ENCODE measurements around the gene LNX1. TPM values are rescaled to one million over a fixed set of nuclear protein-coding genes. Genes with fewer than 3 reads are reported as not detected.

LNX1 gene
- total RNA-seq, 4 donors from 2014 or later, result 4.8 to 12.6 (median 6.6) TPM

- TF ChIP-seq EP300 (IDR thresholded peaks at IDR 0.05) (no peak), POLR2A (IDR thresholded peaks at IDR 0.05) (no peak)
- TF ChIP-seq, protein P1, sequence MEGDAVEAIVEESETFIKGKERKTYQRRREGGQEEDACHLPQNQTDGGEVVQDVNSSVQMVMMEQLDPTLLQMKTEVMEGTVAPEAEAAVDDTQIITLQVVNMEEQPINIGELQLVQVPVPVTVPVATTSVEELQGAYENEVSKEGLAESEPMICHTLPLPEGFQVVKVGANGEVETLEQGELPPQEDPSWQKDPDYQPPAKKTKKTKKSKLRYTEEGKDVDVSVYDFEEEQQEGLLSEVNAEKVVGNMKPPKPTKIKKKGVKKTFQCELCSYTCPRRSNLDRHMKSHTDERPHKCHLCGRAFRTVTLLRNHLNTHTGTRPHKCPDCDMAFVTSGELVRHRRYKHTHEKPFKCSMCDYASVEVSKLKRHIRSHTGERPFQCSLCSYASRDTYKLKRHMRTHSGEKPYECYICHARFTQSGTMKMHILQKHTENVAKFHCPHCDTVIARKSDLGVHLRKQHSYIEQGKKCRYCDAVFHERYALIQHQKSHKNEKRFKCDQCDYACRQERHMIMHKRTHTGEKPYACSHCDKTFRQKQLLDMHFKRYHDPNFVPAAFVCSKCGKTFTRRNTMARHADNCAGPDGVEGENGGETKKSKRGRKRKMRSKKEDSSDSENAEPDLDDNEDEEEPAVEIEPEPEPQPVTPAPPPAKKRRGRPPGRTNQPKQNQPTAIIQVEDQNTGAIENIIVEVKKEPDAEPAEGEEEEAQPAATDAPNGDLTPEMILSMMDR (IDR thresholded peaks at IDR 0.05), result no peak
- Histone ChIP-seq H3K4me3 (no peak overlapping the region), H3K36me3 (peaks cover 0 to 49% (median 0%) of the 10 kb centered on the region in 3 donors), H3K9me3 (no peaks in the 10 kb centered on the region), H3K27me3 (no peaks in the 10 kb centered on the region), H3K27ac (no peak overlapping the region), H3K4me1 (no peaks in the 10 kb centered on the region)
- no peak for DNase-seq (ENCODE audit: low spot score in 2 of 2)
- WGBS, 2 donors, result 87 to 94% methylated on average over 3 of the region's 3 CpGs
Observed at GRCh38 chr4:53450773-53451172, 140.5 kb downstream of the LNX1 start.

DNA sequence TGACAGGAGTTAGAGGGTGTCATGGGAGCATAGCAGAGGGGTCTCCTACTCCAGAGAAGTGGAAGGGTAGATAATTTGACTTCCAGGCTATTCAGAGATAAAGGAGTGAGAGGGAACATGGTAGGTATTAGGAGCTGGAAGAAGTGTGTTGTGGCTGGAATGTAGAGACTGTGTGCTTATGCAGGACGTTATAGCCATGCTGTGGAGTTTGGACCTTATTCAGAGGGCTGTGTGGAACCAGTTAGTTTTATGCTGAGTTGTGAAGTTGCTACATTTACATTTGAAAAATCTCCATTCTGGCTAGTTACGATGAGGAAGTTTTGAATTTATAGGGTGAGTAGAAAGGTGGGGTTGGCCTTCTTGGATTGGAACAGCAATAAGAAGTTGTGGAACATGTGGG is 146.3 kb downstream of the LNX1 start:
- no peak for DNase-seq (ENCODE audit: low spot score in 2 of 2)
- Histone ChIP-seq H3K4me3 (no peak overlapping the region), H3K27ac (no peak overlapping the region), H3K27me3 (no peaks in the 10 kb centered on the region), H3K4me1 (no peaks in the 10 kb centered on the region), H3K36me3 (peaks cover 0 to 45% (median 0%) of the 10 kb centered on the region in 3 donors), H3K9me3 (no peaks in the 10 kb centered on the region)
- TF ChIP-seq POLR2A (IDR thresholded peaks at IDR 0.05) (no peak), EP300 (IDR thresholded peaks at IDR 0.05) (no peak)
- TF ChIP-seq, protein P1 (IDR thresholded peaks at IDR 0.05), result no peak
- WGBS, 2 donors, result 94 to 96% methylated on average over 2 of the region's 2 CpGs

- H3K9me3 ChIP-seq, result no peaks in the 10 kb centered on the region
- TF ChIP-seq, protein P1 (IDR thresholded peaks at IDR 0.05), result no peak
- TF ChIP-seq EP300 (IDR thresholded peaks at IDR 0.05) (no peak), POLR2A (IDR thresholded peaks at IDR 0.05) (no peak)
- no peak overlapping the region for H3K4me3 ChIP-seq
- H3K27me3 ChIP-seq, result no peaks in the 10 kb centered on the region
- no peaks in the 10 kb centered on the region for H3K4me1 ChIP-seq
- WGBS, 2 donors, result 78 to 79% methylated on average over 1 of the region's 1 CpG
- DNase-seq (ENCODE audit: low spot score in 2 of 2), result no peak
- H3K36me3 ChIP-seq, result peaks cover 0 to 70% (median 0%) of the 10 kb centered on the region in 3 donors
- H3K27ac ChIP-seq, result no peak overlapping the region
Observed at GRCh38 chr4:53441564-53441963, 149.7 kb downstream of the LNX1 start.

DNA sequence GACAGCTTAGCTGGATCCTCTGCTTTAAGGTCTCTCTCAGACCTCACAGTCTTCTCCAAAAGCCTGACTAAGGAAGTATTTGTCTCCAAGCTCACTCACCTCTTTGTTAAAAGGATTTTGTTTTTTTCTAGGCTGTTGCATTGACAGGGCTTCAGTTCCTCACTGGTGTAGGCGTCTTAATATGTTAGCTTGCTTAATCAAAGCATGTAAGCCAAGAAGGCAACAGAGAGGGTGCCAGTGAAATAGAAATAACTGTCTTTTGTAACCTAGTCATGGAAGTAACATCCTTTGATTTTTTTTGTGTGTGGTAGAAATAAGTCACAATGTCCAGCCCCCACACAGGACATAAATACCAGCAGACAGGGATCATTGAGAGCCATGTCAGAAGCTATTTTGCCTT is 155.0 kb downstream of the LNX1 start:
- TF ChIP-seq POLR2A (IDR thresholded peaks at IDR 0.05) (no peak), EP300 (IDR thresholded peaks at IDR 0.05) (no peak)
- TF ChIP-seq, protein P1 (IDR thresholded peaks at IDR 0.05), result no peak
- DNase-seq (ENCODE audit: low spot score in 2 of 2), result no peak
- Histone ChIP-seq H3K4me3 (no peak overlapping the region), H3K27me3 (no peaks in the 10 kb centered on the region), H3K27ac (no peak overlapping the region), H3K9me3 (no peaks in the 10 kb centered on the region), H3K36me3 (peaks cover 0 to 59% (median 0%) of the 10 kb centered on the region in 3 donors), H3K4me1 (no peaks in the 10 kb centered on the region)
- 81 to 83% methylated on average over 1 of the region's 1 CpG for WGBS, 2 donors

GRCh38 chr4:53432528-53433424 is 158.5 kb downstream of the LNX1 start:
- Histone ChIP-seq H3K36me3 (peaks cover 0 to 67% (median 0%) of the 10 kb centered on the region in 3 donors), H3K4me3 (no peak overlapping the region), H3K27me3 (no peaks in the 10 kb centered on the region), H3K4me1 (no peaks in the 10 kb centered on the region), H3K9me3 (no peaks in the 10 kb centered on the region), H3K27ac (no peak overlapping the region)
- no peak for DNase-seq (ENCODE audit: low spot score in 2 of 2)
- 89% methylated on average over 4 of the region's 4 CpGs for WGBS, 2 donors
- TF ChIP-seq EP300 (IDR thresholded peaks at IDR 0.05), result no peak
- TF ChIP-seq, protein P1 (IDR thresholded peaks at IDR 0.05), result no peak
- no peak for TF ChIP-seq POLR2A (IDR thresholded peaks at IDR 0.05)

Measured in tibial nerve (tissue), 4 donors.